ENCODE data around the gene OR5K3. TPM values are rescaled to one million over a fixed set of nuclear protein-coding genes. Genes with fewer than 3 reads are reported as not detected.

OR5K3 gene
- total RNA-seq, 1 donor from 2014 or later = not detected

- intact Hi-C loops (cut with DNase I) = no loop called here
- no peak for ATAC-seq
- H3K4me1 ChIP-seq = no peaks in the 10 kb centered on the region
- no peaks in the 10 kb centered on the region for H3K27me3 ChIP-seq (ENCODE audit: low read depth)
- H3K4me3 ChIP-seq = no peak overlapping the region
- DNase-seq = no peak
- H3K9me3 ChIP-seq = peaks cover 8% of the 10 kb centered on the region
- no peak overlapping the region for H3K27ac ChIP-seq
- no peak for TF ChIP-seq CTCF (IDR thresholded peaks at IDR 0.05)
- no peaks in the 10 kb centered on the region for H3K36me3 ChIP-seq
Measured at GRCh38 chr3:98434412-98434811, 43.9 kb downstream of the OR5K3 start.

GRCh38 chr3:98440283-98440682 is 49.8 kb downstream of the OR5K3 start:
- no peak for TF ChIP-seq CTCF (IDR thresholded peaks at IDR 0.05)
- ATAC-seq = no peak
- no peaks in the 10 kb centered on the region for H3K36me3 ChIP-seq
- no peaks in the 10 kb centered on the region for H3K9me3 ChIP-seq
- intact Hi-C loops (cut with DNase I) = no loop called here
- no peak for DNase-seq
- H3K27ac ChIP-seq = no peak overlapping the region
- H3K4me1 ChIP-seq = no peaks in the 10 kb centered on the region
- no peak overlapping the region for H3K4me3 ChIP-seq
- H3K27me3 ChIP-seq (ENCODE audit: low read depth) = no peaks in the 10 kb centered on the region

Other genes with a start within 250 kb of the OR5K3 start
- gene OR5H14, start 243.2 kb upstream of the OR5K3 start, total RNA-seq = not detected
- gene OR5H15, start 224.0 kb upstream of the OR5K3 start, total RNA-seq = not detected
- gene OR5H6, start 126.4 kb upstream of the OR5K3 start, total RNA-seq = not detected
- gene OR5H2, start 108.2 kb upstream of the OR5K3 start, total RNA-seq = not detected
- gene OR5K4, start 36.8 kb upstream of the OR5K3 start, total RNA-seq = not detected
- gene OR5K1, start 72.5 kb downstream of the OR5K3 start, total RNA-seq = not detected
- gene OR5K2, start 107.0 kb downstream of the OR5K3 start, total RNA-seq = not detected
- gene CLDND1, start 132.2 kb downstream of the OR5K3 start, total RNA-seq = 91.2 TPM
- 1.4 TPM for gene GPR15, start 141.3 kb downstream of the OR5K3 start, total RNA-seq
- 18.0 TPM for gene CPOX, start 202.9 kb downstream of the OR5K3 start, total RNA-seq

Data from lower lobe of right lung (tissue), 2 donors.